A549 (cell line): Measurements from ENCODE around the gene MOV10. TPM values are rescaled to one million over a fixed set of nuclear protein-coding genes. Genes with fewer than 3 reads are reported as not detected.
A peak's percentile ranks its signal among the peaks of the same experiment; 100 is the strongest.

ENCODE experiments used
- ATAC-seq, 2 experiments: fragments of 200-7000 bp in 1 of 2; fragments of >200 bp in 1 of 2; cut with Nextera tagmentation in 1 of 2; cut with Tn5 transposase in 1 of 2; 3 replicates each; pipeline versions ENCODE4 v1.8.0 to v1.9.1; 2018 to 2020; ENCODE audit warnings: mild to moderate bottlenecking in 1 of 2, moderate library complexity in 1 of 2
- CTCF ChIA-PET: fragments of 300-600 bp; sonication (Branson Sonifier 250); formaldehyde crosslinking; extraction: SDS; loops from one replicate; lab custom pipeline; 2021; ENCODE audit warnings: antibody characterized with exemption, inconsistent platforms; lab: Yijun Ruan, JAX
- POLR2A ChIA-PET: fragments of 350-600 bp; formaldehyde crosslinking; extraction: SDS; loops from one replicate; lab custom pipeline; 2021; ENCODE audit warnings: antibody characterized with exemption, inconsistent platforms; lab: Yijun Ruan, JAX
- DNase-seq, 2 experiments: peaks; one replicate each; pipeline versions ENCODE4 v3.0.0 to v3.0.0-alpha.2; 2011 to 2016; ENCODE audit warnings: low read depth in 1 of 2, low spot score in 1 of 2
- FAIRE-seq: peaks from 2 replicates; lab custom pipeline; 2011; peaks lifted over from hg19 to GRCh38; lab: Jason Lieb, UNC
- H3K27ac ChIP-seq, 2 experiments: fragments of >200 bp; sonication (Bioruptor Twin); formaldehyde crosslinking; 3 replicates each; pipeline ENCODE4 v1.5.1; 2016 to 2017
- H3K4me1 ChIP-seq: fragments of >200 bp; sonication (Bioruptor Twin); formaldehyde crosslinking; 3 replicates; pipeline ENCODE4 v1.6.1; 2016
- H3K4me2 ChIP-seq: fragments of >200 bp; sonication (Bioruptor Twin); formaldehyde crosslinking; 3 replicates; pipeline ENCODE4 v1.6.1; 2016
- H3K4me3 ChIP-seq: fragments of >200 bp; sonication (Bioruptor Twin); formaldehyde crosslinking; 3 replicates; pipeline ENCODE4 v1.5.1; 2016
- H3K9me3 ChIP-seq: fragments of >200 bp; sonication (Bioruptor Twin); formaldehyde crosslinking; 3 replicates; pipeline ENCODE4 v1.6.1; 2016
- CBX2 ChIP-seq: fragments of 200-600 bp; sonication (generic); IDR thresholded peaks from 2 replicates; pipeline ENCODE4 v1.6.1; 2016; ENCODE audit warnings: low read depth, mild to moderate bottlenecking, borderline replicate concordance
- CBX8 ChIP-seq: fragments of 200-600 bp; sonication (generic); IDR thresholded peaks from 2 replicates; pipeline ENCODE4 v1.6.1; 2016
- EHMT2 ChIP-seq: fragments of 200-600 bp; sonication (generic); IDR thresholded peaks from 2 replicates; pipeline ENCODE4 v1.6.1; 2016; ENCODE audit warnings: antibody characterized with exemption, low read depth, mild to moderate bottlenecking, moderate library complexity
- ESRRA ChIP-seq: fragments of 150-350 bp; IDR thresholded peaks from 2 replicates; pipeline ENCODE4 v1.6.1; 2014; ENCODE audit warnings: mild to moderate bottlenecking, low read length, borderline replicate concordance
- FOSL2 ChIP-seq, 2 experiments: fragments of 450-650 bp in 1 of 2; fragments of >200 bp in 1 of 2; sonication (Bioruptor Twin) in 1 of 2; formaldehyde crosslinking; IDR thresholded peaks; 2 replicates each; pipeline versions ENCODE4 v1.5.0 to v1.6.1; 2016 to 2020; ENCODE audit warnings: mild to moderate bottlenecking in 1 of 2, moderate library complexity in 1 of 2
- HEYL ChIP-seq: fragments of 250-450 bp; sonication (Bioruptor Pico); IDR thresholded peaks from 2 replicates; pipeline ENCODE4 v1.8.0; 2021; ENCODE audit warnings: mild to moderate bottlenecking, moderate library complexity
- JUN ChIP-seq, 2 experiments: fragments of >200 bp; sonication (Bioruptor Twin); formaldehyde crosslinking; IDR thresholded peaks; 2 replicates in 1 of 2; 3 replicates in 1 of 2; pipeline ENCODE4 v1.6.1; 2016 to 2017
- JUNB ChIP-seq: fragments of >200 bp; sonication (Bioruptor Twin); formaldehyde crosslinking; IDR thresholded peaks from 2 replicates; pipeline ENCODE4 v1.6.1; 2016
- KDM5A ChIP-seq: fragments of 200-600 bp; sonication (generic); IDR thresholded peaks from 2 replicates; pipeline ENCODE4 v1.6.1; 2016; ENCODE audit warnings: antibody characterized with exemption, mild to moderate bottlenecking
- NFE2L2 ChIP-seq: fragments of 150-350 bp; conservative IDR thresholded peaks from 2 replicates; pipeline ENCODE4 v1.6.1; 2014; ENCODE audit warnings: low read length
- POLR2A ChIP-seq: IDR thresholded peaks from 2 replicates; pipeline ENCODE4 v1.6.1; 2012; ENCODE audit warnings: mild to moderate bottlenecking, low read length
- RARB ChIP-seq: fragments of 250-450 bp; sonication (Bioruptor Pico); IDR thresholded peaks from 2 replicates; pipeline ENCODE4 v1.8.0; 2021; ENCODE audit warnings: mild to moderate bottlenecking, moderate library complexity
- RNF2 ChIP-seq: fragments of 200-600 bp; sonication (generic); IDR thresholded peaks from 2 replicates; pipeline ENCODE4 v1.6.1; 2016; ENCODE audit warnings: low read depth, mild to moderate bottlenecking, antibody characterized with exemption, moderate library complexity, borderline replicate concordance
- SMC3 ChIP-seq: fragments of >200 bp; sonication (Bioruptor Twin); formaldehyde crosslinking; IDR thresholded peaks from 3 replicates; pipeline ENCODE4 v1.6.1; 2018; ENCODE audit warnings: inconsistent platforms
- ZNF302 ChIP-seq: fragments of 250-450 bp; sonication (Bioruptor Pico); IDR thresholded peaks from 2 replicates; pipeline ENCODE4 v1.9.0; 2021; ENCODE audit warnings: inconsistent platforms, mild to moderate bottlenecking, moderate library complexity
- ZSCAN20 ChIP-seq: fragments of 250-450 bp; sonication (Bioruptor Pico); IDR thresholded peaks from 2 replicates; pipeline ENCODE4 v1.8.0; 2022; ENCODE audit warnings: mild to moderate bottlenecking, moderate library complexity
- WGBS: methylation state at CpG from one replicate; pipeline ENCODE4 v1.1.6; 2017; ENCODE audit errors: missing lambda C conversion rate; 5-methylcytosine and 5-hydroxymethylcytosine counted together
- polyA plus RNA-seq, 4 experiments: library from polyadenylated mRNA; depleted of rRNA in 3 of 4; stranded (reverse); fragments of >200 nt; fragmentation: RNase III in 1 of 4; extraction: RNeasy Plus Mini Kit Qiagen cat#74134 plus additional on column Dnase treatment in 1 of 4; gene quantifications; 2 replicates in 3 of 4; 3 replicates in 1 of 4; pipeline ENCODE4 v1.2.3, GENCODE V29; 2011 to 2017
- TF ChIP-seq, protein P1 (sequence below): fragments of >200 bp; sonication (Bioruptor Twin); formaldehyde crosslinking; IDR thresholded peaks from 3 replicates; pipeline ENCODE4 v1.5.1; 2016
- TF ChIP-seq, protein P2 (sequence below): fragments of >200 bp; sonication (Bioruptor Twin); formaldehyde crosslinking; IDR thresholded peaks from 2 replicates; pipeline ENCODE4 v1.6.1; 2016

The MOV10 gene
- polyA plus RNA-seq, 2 of the 4 experiments (the other 2 are of a cell fraction): 27.3 to 37.3 TPM

DNA sequence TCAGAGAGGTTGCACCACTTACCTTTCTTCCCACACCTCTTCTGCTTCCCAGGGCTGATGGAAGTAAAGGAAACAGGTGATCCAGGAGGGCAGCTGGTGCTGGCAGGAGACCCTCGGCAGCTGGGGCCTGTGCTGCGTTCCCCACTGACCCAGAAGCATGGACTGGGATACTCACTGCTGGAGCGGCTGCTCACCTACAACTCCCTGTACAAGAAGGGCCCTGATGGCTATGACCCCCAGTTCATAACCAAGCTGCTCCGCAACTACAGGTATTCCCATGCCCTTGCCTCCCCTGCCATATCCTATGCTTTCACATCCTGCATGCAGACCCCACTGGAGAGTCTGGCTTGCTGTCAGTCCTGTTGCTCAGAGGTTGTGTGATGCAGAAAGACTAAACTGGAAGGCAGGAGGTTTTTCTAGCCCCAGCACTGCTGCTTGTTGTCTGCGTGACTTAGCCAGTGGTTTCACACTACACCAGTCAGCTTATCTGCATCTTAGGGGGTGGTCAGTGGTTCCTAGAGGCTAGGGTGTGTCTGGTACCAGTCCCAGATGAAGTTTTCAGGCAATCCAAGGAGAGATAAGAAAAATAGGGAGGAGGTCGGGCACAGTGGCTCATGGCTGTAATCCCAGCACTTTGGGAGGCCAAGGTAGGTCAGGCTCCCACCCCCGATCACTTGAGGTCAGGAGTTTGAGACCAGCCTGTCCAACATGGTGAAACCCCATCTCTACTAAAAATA lies 22.3 kb downstream of the MOV10 start:
- ChIA-PET POLR2A (no interaction called here), CTCF (interaction anchor here (1.4 to 1.7 kb wide), 2 partner anchors 11 to 19 kb away, joined by 4 to 6 read pairs; no protein-coding TSS in a partner anchor)
- FAIRE-seq: no peak

DNA sequence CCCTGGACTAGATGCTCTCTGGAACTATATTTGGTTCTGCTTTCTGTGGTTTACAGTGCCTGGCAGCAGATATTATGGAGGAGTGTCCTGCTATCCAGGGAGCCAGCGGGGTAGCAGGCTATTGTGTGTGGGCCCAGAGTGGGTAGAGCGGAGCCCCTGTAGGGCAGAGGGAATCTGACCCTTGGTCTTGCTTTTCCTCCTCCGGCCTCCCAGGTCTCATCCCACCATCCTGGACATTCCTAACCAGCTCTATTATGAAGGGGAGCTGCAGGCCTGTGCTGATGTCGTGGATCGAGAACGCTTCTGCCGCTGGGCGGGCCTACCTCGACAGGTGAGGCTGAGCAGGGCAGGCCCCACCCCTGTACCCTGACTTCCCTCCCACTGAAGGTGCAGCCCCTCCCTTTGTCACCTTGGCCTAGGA lies 23.3 kb downstream of the MOV10 start:
- Histone ChIP-seq H3K4me3 (no peak overlapping the region), H3K4me1 (peaks cover 46% of the 10 kb centered on the region), H3K9me3 (no peaks in the 10 kb centered on the region), H3K4me2 (no peak overlapping the region), H3K27ac (no peak overlapping the region)
- DNase-seq: no peak
- WGBS: 92% methylated on average over 9 of the region's 9 CpGs
- no peak for ATAC-seq
- ChIA-PET CTCF (interaction anchor here (1.4 to 1.8 kb wide), 4 partner anchors 10 to 196 kb away, joined by 3 to 6 read pairs (median 4); no protein-coding TSS in a partner anchor), POLR2A (no interaction called here)
- TF ChIP-seq ZSCAN20 (CRISPR knock-in tag): no peak
- TF ChIP-seq SMC3: no peak
- TF ChIP-seq EHMT2: no peak
- no peak for TF ChIP-seq NFE2L2
- no peak for TF ChIP-seq FOSL2 (IDR thresholded peaks at IDR 0.05)
- no peak for TF ChIP-seq FOSL2 (CRISPR knock-in tag; IDR thresholded peaks at IDR 0.05)
- TF ChIP-seq CBX2: no peak
- TF ChIP-seq ESRRA: no peak
- TF ChIP-seq KDM5A: no peak
- no peak for TF ChIP-seq JUNB
- no peak for TF ChIP-seq HEYL (CRISPR knock-in tag)
- TF ChIP-seq, protein P1, sequence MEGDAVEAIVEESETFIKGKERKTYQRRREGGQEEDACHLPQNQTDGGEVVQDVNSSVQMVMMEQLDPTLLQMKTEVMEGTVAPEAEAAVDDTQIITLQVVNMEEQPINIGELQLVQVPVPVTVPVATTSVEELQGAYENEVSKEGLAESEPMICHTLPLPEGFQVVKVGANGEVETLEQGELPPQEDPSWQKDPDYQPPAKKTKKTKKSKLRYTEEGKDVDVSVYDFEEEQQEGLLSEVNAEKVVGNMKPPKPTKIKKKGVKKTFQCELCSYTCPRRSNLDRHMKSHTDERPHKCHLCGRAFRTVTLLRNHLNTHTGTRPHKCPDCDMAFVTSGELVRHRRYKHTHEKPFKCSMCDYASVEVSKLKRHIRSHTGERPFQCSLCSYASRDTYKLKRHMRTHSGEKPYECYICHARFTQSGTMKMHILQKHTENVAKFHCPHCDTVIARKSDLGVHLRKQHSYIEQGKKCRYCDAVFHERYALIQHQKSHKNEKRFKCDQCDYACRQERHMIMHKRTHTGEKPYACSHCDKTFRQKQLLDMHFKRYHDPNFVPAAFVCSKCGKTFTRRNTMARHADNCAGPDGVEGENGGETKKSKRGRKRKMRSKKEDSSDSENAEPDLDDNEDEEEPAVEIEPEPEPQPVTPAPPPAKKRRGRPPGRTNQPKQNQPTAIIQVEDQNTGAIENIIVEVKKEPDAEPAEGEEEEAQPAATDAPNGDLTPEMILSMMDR: no peak
- TF ChIP-seq POLR2A: no peak
- TF ChIP-seq RNF2: no peak
- TF ChIP-seq ZNF302 (CRISPR knock-in tag): no peak
- no peak for FAIRE-seq

More for the DNA sequence above, 22.3 kb downstream of the MOV10 start:
- no peak for DNase-seq
- WGBS: 92% methylated on average over 7 of the region's 7 CpGs
- peaks cover 35% of the 10 kb centered on the region for H3K4me1 ChIP-seq
- H3K4me2 ChIP-seq: no peak overlapping the region
- TF ChIP-seq, protein P2, sequence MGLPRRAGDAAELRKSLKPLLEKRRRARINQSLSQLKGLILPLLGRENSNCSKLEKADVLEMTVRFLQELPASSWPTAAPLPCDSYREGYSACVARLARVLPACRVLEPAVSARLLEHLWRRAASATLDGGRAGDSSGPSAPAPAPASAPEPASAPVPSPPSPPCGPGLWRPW: no peak
- TF ChIP-seq RARB (CRISPR knock-in tag) (no peak), CBX2 (no peak), ZNF302 (CRISPR knock-in tag) (no peak), JUN (IDR thresholded peaks at IDR 0.05) (no peak)
- H3K4me3 ChIP-seq: no peak overlapping the region
- H3K9me3 ChIP-seq: no peaks in the 10 kb centered on the region
- H3K27ac ChIP-seq: no peak overlapping the region
- ATAC-seq: no peak

DNA sequence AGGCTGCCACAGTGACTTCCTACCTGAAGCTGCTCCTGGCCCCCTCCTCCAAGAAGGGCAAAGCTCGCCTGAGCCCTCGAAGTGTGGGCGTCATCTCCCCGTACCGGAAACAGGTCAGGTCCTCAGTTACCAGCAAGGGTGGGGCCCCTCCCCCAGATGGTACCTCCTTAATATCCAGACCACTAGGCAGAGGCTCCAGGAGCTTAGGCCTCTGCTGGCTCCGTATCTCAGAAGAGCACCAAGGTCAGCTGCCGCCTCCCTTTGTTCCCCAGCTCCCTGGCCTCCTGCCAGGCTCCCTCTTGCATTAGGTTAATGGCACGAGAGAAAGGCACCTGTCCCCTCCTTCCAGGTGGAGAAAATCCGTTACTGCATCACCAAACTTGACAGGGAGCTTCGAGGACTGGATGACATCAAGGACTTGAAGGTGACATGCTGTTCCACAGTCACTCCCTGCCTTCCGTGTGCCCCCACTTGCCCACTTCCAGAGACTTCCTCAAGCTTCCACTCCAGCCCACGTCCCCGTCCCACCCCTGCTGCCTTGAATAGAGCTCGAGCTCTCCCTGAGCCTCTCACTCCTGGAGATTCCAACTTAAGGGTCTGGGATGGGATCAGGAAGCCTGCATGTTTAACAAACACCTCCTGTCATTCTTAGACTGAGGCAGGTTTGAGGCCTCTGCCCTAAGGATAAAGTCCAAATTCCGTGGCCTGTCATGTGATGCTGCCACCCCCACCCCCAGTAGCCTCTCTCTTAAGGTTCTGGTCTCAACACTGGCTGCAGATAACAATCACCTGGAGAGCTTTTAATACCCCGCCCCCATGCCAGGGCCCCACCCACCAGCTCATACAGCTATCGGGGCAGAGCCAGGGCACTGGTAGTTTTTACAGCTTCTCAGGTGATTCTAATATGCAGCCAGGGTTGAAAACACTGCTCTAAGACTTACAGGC lies 24.2 kb downstream of the MOV10 start:
- WGBS: 74% methylated on average over 14 of the region's 17 CpGs
- Histone ChIP-seq H3K27ac (peak overlapping the region; percentile 81 to 100; a peak in 5 of 6 replicates), H3K4me1 (peaks cover 54% of the 10 kb centered on the region), H3K9me3 (no peaks in the 10 kb centered on the region), H3K4me2 (peak overlapping the region; percentile 86), H3K4me3 (no peak overlapping the region)
- CTCF ChIA-PET: interaction anchor here (0.7 to 2.0 kb wide), 6 partner anchors 9 to 197 kb away, joined by 3 to 7 read pairs (median 3); no protein-coding TSS in a partner anchor
- DNase-seq (no peak), FAIRE-seq (no peak), ATAC-seq (peak in 1 of 2 experiments; percentile 9; a peak in 1 of 6 replicates)
- POLR2A ChIA-PET: no interaction called here
- TF ChIP-seq JUN (IDR thresholded peaks at IDR 0.05): 0 out of 5 replicates have a peak, but pooled peaks of 1 of the 2 experiments have one; percentile 18
- no peak for TF ChIP-seq FOSL2 (IDR thresholded peaks at IDR 0.05)
- no peak for TF ChIP-seq FOSL2 (CRISPR knock-in tag; IDR thresholded peaks at IDR 0.05)
- TF ChIP-seq CBX8: no peak
